GM21390 (cell line): ENCODE results near the gene PLEKHA1.

ENCODE experiments used
- ATAC-seq: cut with Tn5 transposase; IDR thresholded peaks from one replicate; pipeline ENCODE4 v1.9.1; 2021; ENCODE audit not compliant: unreplicated experiment

The PLEKHA1 gene

GRCh38 chr10:122420624-122421007, 46.1 kb downstream of the PLEKHA1 start:
- no peak for ATAC-seq

- no peak for ATAC-seq
Observed at GRCh38 chr10:122421054-122421625, 46.6 kb downstream of the PLEKHA1 start.

- no peak for ATAC-seq
Observed at GRCh38 chr10:122421742-122422141, 47.2 kb downstream of the PLEKHA1 start.

GRCh38 chr10:122422266-122422989, 47.9 kb downstream of the PLEKHA1 start:
- no peak for ATAC-seq

- ATAC-seq: no peak
Observed at GRCh38 chr10:122424059-122424458, 49.6 kb downstream of the PLEKHA1 start.

GRCh38 chr10:122426829-122427228, 52.3 kb downstream of the PLEKHA1 start:
- no peak for ATAC-seq

GRCh38 chr10:122427280-122427679, 52.8 kb downstream of the PLEKHA1 start:
- ATAC-seq: no peak

- ATAC-seq: no peak
Observed at GRCh38 chr10:122435212-122435827, 60.8 kb downstream of the PLEKHA1 start.

GRCh38 chr10:122441961-122442360, 67.5 kb downstream of the PLEKHA1 start:
- no peak for ATAC-seq

- no peak for ATAC-seq
Observed at GRCh38 chr10:122445469-122445868, 71.0 kb downstream of the PLEKHA1 start.

- ATAC-seq: no peak
Observed at GRCh38 chr10:122445904-122446303, 71.4 kb downstream of the PLEKHA1 start.

- ATAC-seq: no peak
Observed at GRCh38 chr10:122446668-122447423, 72.3 kb downstream of the PLEKHA1 start.

- ATAC-seq: no peak
Observed at GRCh38 chr10:122448600-122448999, 74.1 kb downstream of the PLEKHA1 start.

- no peak for ATAC-seq
Observed at GRCh38 chr10:122449153-122449552, 74.6 kb downstream of the PLEKHA1 start.

GRCh38 chr10:122450353-122450990, 76.0 kb downstream of the PLEKHA1 start:
- no peak for ATAC-seq

GRCh38 chr10:122454071-122454470, 79.6 kb downstream of the PLEKHA1 start:
- ATAC-seq: no peak

GRCh38 chr10:122454603-122455080, 80.1 kb downstream of the PLEKHA1 start, which contains the start of gene ARMS2:
TSS of gene ARMS2 (plus strand) at chr10:122454653. CDS start at chr10:122454728, 75 bp downstream.
- ATAC-seq: no peak

GRCh38 chr10:122455376-122456079, 81.0 kb downstream of the PLEKHA1 start:
- ATAC-seq: no peak

- no peak for ATAC-seq
Observed at GRCh38 chr10:122457934-122458333, 83.4 kb downstream of the PLEKHA1 start.

GRCh38 chr10:122458693-122459092, 84.2 kb downstream of the PLEKHA1 start:
- ATAC-seq: no peak
